ENCODE data around the gene EFHD2.
A peak's percentile ranks its signal among the peaks of the same experiment; 100 is the strongest.

The EFHD2 gene

DNA sequence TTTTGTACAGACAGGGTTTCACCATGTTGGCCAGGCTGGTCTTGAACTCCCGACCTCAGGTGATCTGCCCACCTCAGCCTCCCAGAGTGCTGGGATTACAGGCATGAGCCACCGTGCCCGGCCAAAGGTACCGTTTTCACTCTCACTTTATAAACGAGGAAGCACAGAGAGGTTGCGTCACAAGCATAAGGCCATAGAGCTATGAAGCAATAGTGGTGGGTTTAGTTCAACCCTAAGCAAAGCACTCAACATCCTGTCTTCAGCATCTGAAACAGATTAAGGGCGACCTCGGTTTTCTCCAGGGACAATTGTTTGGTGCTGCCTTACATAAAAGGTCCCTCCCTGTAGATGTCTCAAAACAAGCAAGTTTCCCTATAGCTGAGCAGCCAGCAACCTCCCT, 25.1 kb downstream of the EFHD2 start:
- peak; percentile 83 to 88 for DNase-seq

GRCh38 chr1:15435239-15436077, 25.8 kb downstream of the EFHD2 start:
- DNase-seq: no peak

GRCh38 chr1:15436881-15437442, 27.3 kb downstream of the EFHD2 start:
- DNase-seq: no peak

DNA sequence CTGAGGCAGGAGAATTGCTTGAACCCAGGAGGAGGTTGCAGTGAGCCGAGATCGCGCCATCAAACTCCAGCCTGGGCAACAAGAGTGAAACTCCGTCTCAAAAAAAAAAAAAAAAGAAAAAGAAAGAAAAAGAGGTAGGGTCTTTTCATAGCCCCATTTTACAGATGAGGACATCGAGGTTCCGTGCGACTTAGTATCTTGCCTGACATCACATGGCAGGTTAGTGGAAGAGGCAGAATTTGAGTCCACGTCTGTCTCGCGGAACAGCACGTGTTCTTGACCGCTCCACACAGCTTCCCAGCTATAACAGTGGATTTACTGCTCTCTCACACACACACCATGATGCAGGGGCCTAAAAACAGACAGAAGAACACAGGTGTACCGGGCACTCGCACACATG, 29.6 kb downstream of the EFHD2 start:
- no peak for DNase-seq

- DNase-seq: no peak
Observed at GRCh38 chr1:15440357-15440756, 30.7 kb downstream of the EFHD2 start.

DNA sequence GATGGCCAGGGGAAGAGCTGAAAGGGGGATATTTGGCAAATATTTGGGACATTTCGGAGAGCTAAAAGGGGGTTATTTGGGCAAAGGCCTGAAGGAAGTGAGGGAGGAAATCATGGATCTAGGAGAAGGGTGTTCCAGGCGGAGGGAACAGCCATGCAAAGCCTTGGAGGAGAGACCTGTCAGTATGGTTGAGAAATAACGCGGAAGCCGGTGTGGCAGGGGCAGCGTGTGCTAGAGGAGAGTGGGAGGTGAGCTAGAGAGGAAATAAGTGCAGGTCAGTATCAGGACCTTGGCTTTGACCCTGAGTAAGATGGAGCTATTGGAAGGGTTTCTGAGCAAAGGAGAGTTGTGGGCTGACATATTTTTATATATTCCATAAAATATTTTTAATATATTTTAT, 31.6 kb downstream of the EFHD2 start:
- no peak for DNase-seq

GRCh38 chr1:15442119-15442518, 32.4 kb downstream of the EFHD2 start:
- DNase-seq: no peak

DNA sequence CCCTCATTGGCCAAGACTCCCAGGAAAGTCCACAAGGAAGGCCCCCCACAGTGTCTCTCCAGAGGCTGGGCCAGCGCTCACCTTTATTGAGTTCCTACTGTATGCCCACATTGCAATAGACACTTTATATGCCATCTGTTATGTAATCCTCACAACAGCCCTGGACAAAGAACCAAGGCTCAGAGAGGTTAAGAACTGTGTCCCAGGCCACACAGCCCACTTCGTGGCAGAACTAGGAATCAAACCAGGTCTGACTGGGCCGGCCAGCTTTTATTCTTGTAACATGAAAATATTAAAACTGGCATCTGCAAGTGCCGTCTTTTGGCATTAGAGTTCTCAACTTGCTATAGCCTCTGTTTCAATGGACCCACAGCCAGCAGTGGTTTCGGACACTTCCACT, 33.1 kb downstream of the EFHD2 start:
- DNase-seq: no peak

DNA sequence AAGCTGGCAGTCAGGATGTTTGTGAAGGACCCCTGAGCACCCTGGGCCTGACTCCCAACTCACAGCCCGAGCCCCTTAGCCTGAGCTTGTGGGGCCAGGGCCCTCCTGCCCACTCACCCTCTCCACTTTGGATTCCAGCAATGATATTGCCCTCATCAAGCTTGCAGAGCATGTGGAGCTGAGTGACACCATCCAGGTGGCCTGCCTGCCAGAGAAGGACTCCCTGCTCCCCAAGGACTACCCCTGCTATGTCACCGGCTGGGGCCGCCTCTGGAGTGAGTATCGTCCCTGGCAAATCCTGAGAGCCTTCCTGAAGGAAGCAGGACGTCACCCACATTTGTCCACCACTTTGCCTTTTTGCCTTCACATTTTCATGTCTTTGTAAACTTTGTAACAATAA, 33.6 kb downstream of the EFHD2 start:
- DNase-seq: no peak

DNA sequence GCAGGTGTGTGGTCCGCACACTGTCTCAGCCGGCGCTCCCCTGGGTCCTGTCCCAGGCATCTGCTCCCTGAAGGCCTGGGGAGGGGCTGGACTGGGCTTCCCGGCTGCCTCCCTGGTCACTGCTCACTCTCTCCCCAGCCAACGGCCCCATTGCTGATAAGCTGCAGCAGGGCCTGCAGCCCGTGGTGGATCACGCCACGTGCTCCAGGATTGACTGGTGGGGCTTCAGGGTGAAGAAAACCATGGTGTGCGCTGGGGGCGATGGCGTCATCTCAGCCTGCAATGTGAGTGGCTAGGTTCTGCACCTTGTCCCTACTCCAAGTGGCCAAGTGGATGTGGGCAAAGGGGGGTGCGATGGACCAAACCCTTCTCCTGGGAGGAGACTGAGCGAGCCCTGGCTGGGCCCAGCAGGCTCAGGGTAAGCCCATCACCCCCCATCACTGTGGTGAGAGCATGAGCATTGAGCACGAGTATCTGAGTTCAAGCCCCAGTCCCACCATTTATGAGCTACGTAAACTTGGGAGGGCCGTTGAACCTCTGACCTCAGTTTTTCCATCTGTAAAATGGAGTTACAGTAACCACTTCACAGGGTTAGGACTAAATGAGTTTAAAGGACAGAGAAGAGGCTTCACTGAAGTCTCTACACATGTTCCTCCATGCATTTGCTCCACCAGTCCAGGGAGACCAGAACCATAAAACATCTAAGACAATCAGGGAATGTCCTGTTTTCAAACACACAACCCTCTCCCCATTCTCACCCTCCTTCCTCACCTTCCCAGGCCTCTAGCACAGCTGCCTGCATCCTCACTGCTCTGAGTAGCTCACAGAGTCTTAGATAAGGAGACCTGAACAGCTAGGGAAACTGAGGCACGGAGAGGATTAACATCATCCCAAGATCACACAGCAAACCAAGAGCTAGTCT, 35.0 kb downstream of the EFHD2 start:
- DNase-seq: no peak

GRCh38 chr1:15445390-15446122, 35.9 kb downstream of the EFHD2 start:
- no peak for DNase-seq

DNA sequence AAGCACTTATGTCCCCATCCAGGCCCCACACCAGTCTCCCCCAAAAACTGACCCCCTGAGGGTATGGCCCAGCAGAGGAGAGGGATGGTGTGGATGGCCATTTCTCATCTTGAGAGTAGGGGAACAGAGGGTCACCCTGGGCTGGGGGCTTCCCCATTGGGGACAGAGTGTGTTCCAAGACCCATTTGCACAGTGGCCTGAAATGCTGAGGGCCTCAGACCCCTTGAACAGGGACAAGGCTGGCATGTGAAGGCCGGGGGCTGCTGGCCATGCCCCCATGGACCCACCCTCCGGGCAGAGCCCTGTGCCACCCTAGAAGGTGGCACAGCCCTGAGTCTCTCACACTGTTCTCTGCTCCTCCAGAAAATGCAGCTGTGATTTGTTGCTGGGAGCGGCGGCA, 36.5 kb downstream of the EFHD2 start:
- DNase-seq: no peak

DNA sequence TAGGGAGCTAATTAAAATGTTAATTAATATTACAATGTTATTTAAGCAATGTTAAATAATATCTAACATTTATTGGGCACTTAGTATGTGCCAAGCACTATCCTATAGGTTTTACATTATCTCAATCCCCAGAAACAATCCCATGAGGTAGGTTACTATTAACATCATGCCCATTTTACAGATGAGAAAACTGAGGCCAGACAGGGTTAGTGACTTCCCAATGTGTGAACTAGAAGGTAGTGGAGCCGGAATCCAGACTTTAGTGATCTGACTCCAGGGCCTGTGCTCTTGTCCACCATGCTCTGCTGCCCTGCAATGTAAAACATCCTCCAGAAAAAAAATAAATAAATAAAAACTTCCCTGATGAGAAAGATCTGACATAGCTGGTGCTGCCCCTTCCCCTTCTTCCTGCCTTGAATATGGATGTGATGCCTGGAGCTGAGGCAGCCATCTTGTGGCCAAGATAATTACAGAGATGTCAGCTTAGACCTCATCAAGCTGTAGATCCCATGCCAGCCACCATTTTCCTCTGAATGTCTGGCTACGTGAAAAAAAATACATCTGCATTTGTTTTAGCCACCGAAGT, 39.3 kb downstream of the EFHD2 start:
- no peak for DNase-seq

DNA sequence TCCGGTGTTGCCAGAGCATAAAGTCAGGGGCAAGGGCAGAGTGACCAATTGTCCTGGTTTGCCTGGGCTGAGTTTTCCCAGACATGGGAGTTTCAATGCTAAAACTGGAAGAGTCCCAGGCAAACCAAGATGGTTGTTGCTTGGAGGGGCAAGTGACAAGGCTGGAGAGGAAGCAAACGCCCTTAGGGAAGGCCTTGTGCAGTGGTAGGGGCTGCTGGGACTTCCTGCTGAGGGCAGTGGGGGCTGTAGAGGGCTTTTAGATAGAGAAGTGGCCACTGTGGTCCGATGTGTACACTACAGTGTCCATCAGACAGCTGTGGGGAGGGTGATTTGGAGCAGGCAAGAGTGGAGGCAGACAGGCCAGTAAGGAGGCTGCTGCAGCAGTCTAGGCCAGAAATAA, 39.9 kb downstream of the EFHD2 start:
- DNase-seq: no peak

GRCh38 chr1:15451014-15451722, 41.5 kb downstream of the EFHD2 start:
- no peak for DNase-seq

DNA sequence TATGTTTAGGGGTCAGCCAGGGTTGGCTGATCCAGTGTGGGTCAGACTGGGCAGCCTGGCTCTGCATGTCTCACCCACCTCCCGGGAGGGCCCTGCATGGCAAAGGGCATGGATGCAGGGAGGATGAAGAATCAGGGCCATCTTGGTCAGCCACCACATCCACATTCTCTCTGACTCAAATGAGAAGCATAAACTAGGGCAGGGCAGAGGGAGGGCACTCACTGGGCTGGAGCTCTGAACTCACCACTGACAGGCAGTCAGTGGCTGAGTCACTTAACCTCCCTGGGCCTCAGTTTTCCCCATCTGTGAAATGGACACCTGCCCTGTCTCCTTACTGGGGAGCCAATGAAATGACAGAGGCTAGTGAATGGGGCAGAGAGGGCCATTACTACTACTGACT, 42.5 kb downstream of the EFHD2 start:
- no peak for DNase-seq

DNA sequence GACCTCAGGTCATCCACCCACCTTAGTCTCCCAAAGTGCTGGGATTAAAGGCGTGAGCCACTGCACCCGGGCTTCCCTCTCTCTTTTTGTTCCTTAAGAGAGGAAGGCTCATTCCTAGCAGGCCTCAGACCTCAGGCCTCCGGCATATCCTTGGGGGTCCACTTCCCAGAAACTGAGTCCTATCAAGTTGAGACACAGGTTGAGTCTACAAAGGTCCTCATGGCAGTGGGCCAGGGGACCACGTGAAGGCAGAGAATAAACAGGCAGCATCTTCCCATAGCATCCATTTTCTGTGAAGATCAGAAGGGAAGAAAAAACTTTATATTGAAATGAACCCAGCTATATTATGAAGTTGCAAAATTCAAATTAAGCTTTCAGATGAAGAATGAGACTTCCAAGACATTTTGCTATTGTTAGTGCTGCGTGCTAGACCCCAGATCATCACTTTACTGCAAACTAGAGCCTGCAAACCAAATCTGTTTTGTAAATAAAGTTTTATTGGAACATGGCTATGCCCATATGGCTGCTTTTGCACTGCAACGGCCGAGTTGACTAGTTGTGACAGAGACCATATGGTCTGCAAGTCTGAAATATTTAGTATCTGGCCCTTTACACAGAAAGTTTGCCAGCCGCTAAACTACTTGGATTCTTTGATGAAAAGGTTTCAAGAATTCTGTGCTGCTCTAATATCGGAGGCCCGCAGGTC, 43.3 kb downstream of the EFHD2 start:
- no peak for DNase-seq

- no peak for DNase-seq
Observed at GRCh38 chr1:15453734-15454133, 44.0 kb downstream of the EFHD2 start.

DNA sequence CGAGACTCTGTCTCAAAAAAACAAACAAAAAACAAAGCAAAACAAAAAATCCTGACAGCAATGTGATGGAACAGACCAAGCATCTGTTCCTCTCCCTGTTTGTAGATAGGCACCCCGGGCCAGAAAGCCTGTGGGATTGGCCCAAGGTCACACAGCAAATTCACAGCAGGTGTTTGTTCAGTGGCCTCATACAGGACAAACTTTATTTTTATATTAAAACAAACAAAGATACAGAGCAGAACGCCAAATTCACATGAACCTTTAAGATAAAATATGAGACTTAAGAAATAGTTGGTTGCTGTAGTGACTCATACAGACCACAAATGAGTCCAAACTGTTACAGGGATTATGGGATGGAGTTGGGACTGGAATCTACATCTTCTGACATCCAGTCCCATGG, 44.6 kb downstream of the EFHD2 start:
- no peak for DNase-seq

GRCh38 chr1:15455522-15455921, 45.8 kb downstream of the EFHD2 start:
- peak in 1 of 2 donors; percentile 69 for DNase-seq

GRCh38 chr1:15456313-15456954, 46.7 kb downstream of the EFHD2 start, which contains the start of gene CELA2A:
CELA2A (plus strand) TSS chr1:15456732; CDS start chr1:15456754, 22 bp downstream.
- no peak for DNase-seq
